CD14-positive monocyte (primary cell): ENCODE data around the gene PCDHGA8. TPM values are rescaled to one million over a fixed set of nuclear protein-coding genes. Genes with fewer than 3 reads are reported as not detected.

Experiments
- DNase-seq, 3 donors: peaks; one replicate each; pipeline ENCODE4 v3.0.0-alpha.2; 2011 to 2022
- H2AFZ ChIP-seq: 2 replicates; pipeline ENCODE4 v1.6.0; 2012; ENCODE audit warnings: mild to moderate bottlenecking, low read depth, low read length, inconsistent platforms; ENCODE audit not compliant: insufficient read depth, poor library complexity, severe bottlenecking
- H3K27ac ChIP-seq, 2 donors: 1 replicate in 1 of 2; 2 replicates in 1 of 2; pipeline ENCODE4 v1.5.1; 2012 to 2013; ENCODE audit warnings: low read length in 2 of 2, control low read depth in 1 of 2, inconsistent platforms in 1 of 2, low read depth in 1 of 2, mild to moderate bottlenecking in 1 of 2
- H3K27me3 ChIP-seq, 2 donors: one replicate each; pipeline versions ENCODE4 v1.6.0 to v1.6.1; 2011 to 2013; ENCODE audit warnings: low read length in 2 of 2; ENCODE audit not compliant: control insufficient read depth in 2 of 2, insufficient read depth in 2 of 2
- H3K36me3 ChIP-seq, 2 donors: replicated peaks in 1 of 2; 1 replicate in 1 of 2; 2 replicates in 1 of 2; pipeline versions ENCODE4 v1.5.1 to v1.6.1; 2012 to 2013; ENCODE audit warnings: low read length in 2 of 2, control low read depth in 1 of 2, inconsistent platforms in 1 of 2, mild to moderate bottlenecking in 1 of 2; ENCODE audit not compliant: insufficient read depth in 2 of 2, control insufficient read depth in 1 of 2
- H3K4me1 ChIP-seq, 2 donors: 1 replicate in 1 of 2; 2 replicates in 1 of 2; pipeline versions ENCODE4 v1.5.1 to v1.6.1; 2012 to 2013; ENCODE audit warnings: low read length in 2 of 2, control low read depth in 1 of 2, inconsistent platforms in 1 of 2, mild to moderate bottlenecking in 1 of 2, moderate library complexity in 1 of 2; ENCODE audit not compliant: insufficient read depth in 2 of 2, control insufficient read depth in 1 of 2
- H3K4me2 ChIP-seq: replicated peaks from 2 replicates; pipeline ENCODE3; 2012; ENCODE audit warnings: low read length, moderate library complexity, mild to moderate bottlenecking; ENCODE audit not compliant: poor library complexity, severe bottlenecking; ENCODE audit errors: extremely low read depth
- H3K4me3 ChIP-seq, 3 experiments: fragments of 200-600 bp in 1 of 3; sonication (generic) in 1 of 3; replicated peaks in 1 of 3; 1 replicate in 2 of 3; 2 replicates in 1 of 3; pipeline ENCODE4 v1.5.1; 2011 to 2013; ENCODE audit warnings: low read length in 3 of 3, mild to moderate bottlenecking in 3 of 3, control low read depth in 2 of 3, low read depth in 2 of 3, inconsistent platforms in 1 of 3, moderate library complexity in 1 of 3
- H3K79me2 ChIP-seq: 2 replicates; pipeline ENCODE4 v1.6.0; 2012; ENCODE audit warnings: mild to moderate bottlenecking, control low read depth, inconsistent platforms, low read length, moderate library complexity; ENCODE audit not compliant: insufficient read depth
- H3K9ac ChIP-seq: 2 replicates; pipeline ENCODE4 v1.6.0; 2017; ENCODE audit warnings: low read length, mild to moderate bottlenecking; ENCODE audit not compliant: insufficient read depth, poor library complexity, severe bottlenecking
- H3K9me3 ChIP-seq, 2 donors: replicated peaks in 1 of 2; 1 replicate in 1 of 2; 2 replicates in 1 of 2; pipeline versions ENCODE4 v1.5.1 to v1.6.1; 2012 to 2013; ENCODE audit warnings: low read length in 2 of 2, control low read depth in 1 of 2; ENCODE audit not compliant: control insufficient read depth in 1 of 2, insufficient read depth in 1 of 2
- H4K20me1 ChIP-seq: 2 replicates; pipeline ENCODE4 v1.6.0; 2012; ENCODE audit warnings: mild to moderate bottlenecking, low read length, control low read depth, moderate library complexity; ENCODE audit not compliant: insufficient read depth
- H3K27ac Mint-ChIP-seq, 7 donors: one replicate each; pipeline ENCODE4 v1.8.0; 2020; ENCODE audit warnings: mild to moderate bottlenecking in 7 of 7, mixed read lengths in 7 of 7, moderate library complexity in 6 of 7, inconsistent platforms in 2 of 7
- H3K27me3 Mint-ChIP-seq, 3 donors: one replicate each; pipeline ENCODE4 v1.8.0; 2021 to 2022; ENCODE audit warnings: low read depth in 3 of 3, mild to moderate bottlenecking in 3 of 3, mixed read lengths in 3 of 3, moderate library complexity in 3 of 3, inconsistent platforms in 1 of 3
- H3K36me3 Mint-ChIP-seq, 2 donors: one replicate each; pipeline ENCODE4 v1.8.0; 2020; ENCODE audit warnings: mixed read lengths in 2 of 2, inconsistent platforms in 1 of 2, mild to moderate bottlenecking in 1 of 2
- H3K4me1 Mint-ChIP-seq: one replicate; pipeline ENCODE4 v1.8.0; 2020; ENCODE audit warnings: mild to moderate bottlenecking, mixed read lengths
- H3K4me3 Mint-ChIP-seq, 2 donors: one replicate each; pipeline ENCODE4 v1.8.0; 2020; ENCODE audit warnings: mild to moderate bottlenecking in 2 of 2, mixed read lengths in 2 of 2, moderate library complexity in 1 of 2
- H3K9me3 Mint-ChIP-seq, 7 donors: one replicate each; pipeline ENCODE4 v1.8.0; 2020 to 2022; ENCODE audit warnings: mixed read lengths in 7 of 7, mild to moderate bottlenecking in 6 of 7, moderate library complexity in 6 of 7, inconsistent platforms in 2 of 7
- WGBS: methylation state at CpG from one replicate; pipeline ENCODE4 v1.1.5; 2013; ENCODE audit warnings: missing lambda C conversion rate; ENCODE audit not compliant: insufficient coverage; 5-methylcytosine and 5-hydroxymethylcytosine counted together
- intact Hi-C, 2 donors: fragments of 100-400 bp; cut with micrococcal nuclease; formaldehyde crosslinking; loops; one replicate each; pipeline versions ENCODE4 v1.15.0 to v1.15.1; 2023
- polyA plus RNA-seq, 3 donors: library from polyadenylated mRNA; depleted of rRNA in 1 of 3; unstranded in 2 of 3; stranded (reverse) in 1 of 3; fragments of 300-500 nt in 2 of 3; fragments of >200 nt in 1 of 3; fragmentation: Illumina TruSeq in 2 of 3; gene quantifications; 1 replicate in 2 of 3; 2 replicates in 1 of 3; pipeline ENCODE4 v1.2.3, GENCODE V29; 2012 to 2021
- TF ChIP-seq, protein P1 (sequence below): fragments of 200-600 bp; IDR thresholded peaks from one replicate; pipeline ENCODE4 v1.8.0; 2022; ENCODE audit warnings: antibody characterized with exemption, mild to moderate bottlenecking

The PCDHGA8 gene
- polyA plus RNA-seq, 3 donors, result not detected

DNA sequence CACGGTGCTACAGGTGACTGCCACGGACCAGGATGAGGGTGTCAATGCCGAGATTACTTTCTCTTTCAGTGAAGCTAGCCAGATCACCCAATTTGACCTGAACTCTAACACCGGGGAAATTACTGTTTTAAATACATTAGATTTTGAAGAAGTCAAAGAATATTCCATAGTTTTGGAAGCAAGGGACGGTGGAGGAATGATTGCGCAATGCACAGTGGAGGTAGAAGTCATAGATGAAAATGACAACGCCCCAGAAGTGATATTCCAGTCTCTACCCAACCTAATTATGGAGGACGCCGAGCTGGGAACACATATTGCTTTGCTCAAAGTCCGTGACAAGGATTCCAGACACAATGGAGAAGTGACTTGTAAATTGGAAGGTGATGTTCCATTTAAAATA lies 3.8 kb upstream of the PCDHGA8 start:
- no peak overlapping the region for H3K4me2 ChIP-seq
- TF ChIP-seq, protein P1, sequence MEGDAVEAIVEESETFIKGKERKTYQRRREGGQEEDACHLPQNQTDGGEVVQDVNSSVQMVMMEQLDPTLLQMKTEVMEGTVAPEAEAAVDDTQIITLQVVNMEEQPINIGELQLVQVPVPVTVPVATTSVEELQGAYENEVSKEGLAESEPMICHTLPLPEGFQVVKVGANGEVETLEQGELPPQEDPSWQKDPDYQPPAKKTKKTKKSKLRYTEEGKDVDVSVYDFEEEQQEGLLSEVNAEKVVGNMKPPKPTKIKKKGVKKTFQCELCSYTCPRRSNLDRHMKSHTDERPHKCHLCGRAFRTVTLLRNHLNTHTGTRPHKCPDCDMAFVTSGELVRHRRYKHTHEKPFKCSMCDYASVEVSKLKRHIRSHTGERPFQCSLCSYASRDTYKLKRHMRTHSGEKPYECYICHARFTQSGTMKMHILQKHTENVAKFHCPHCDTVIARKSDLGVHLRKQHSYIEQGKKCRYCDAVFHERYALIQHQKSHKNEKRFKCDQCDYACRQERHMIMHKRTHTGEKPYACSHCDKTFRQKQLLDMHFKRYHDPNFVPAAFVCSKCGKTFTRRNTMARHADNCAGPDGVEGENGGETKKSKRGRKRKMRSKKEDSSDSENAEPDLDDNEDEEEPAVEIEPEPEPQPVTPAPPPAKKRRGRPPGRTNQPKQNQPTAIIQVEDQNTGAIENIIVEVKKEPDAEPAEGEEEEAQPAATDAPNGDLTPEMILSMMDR, result no peak
- intact Hi-C loops, result no loop called here
- H3K4me3 ChIP-seq, result no peak overlapping the region
- Mint-ChIP-seq H3K9me3 (peaks cover 40 to 81% (median 64%) of the 10 kb centered on the region in 7 donors), H3K4me3 (peak overlapping the region in 1 of 2 donors; percentile 63), H3K27me3 (peaks cover 45 to 79% (median 77%) of the 10 kb centered on the region in 3 donors), H3K4me1 (peaks cover 5% of the 10 kb centered on the region), H3K27ac (no peak overlapping the region), H3K36me3 (peaks cover 7 to 13% of the 10 kb centered on the region in 2 donors)
- peaks cover 50 to 95% of the 10 kb centered on the region in 2 donors for H3K9me3 ChIP-seq
- H4K20me1 ChIP-seq, result no peaks in the 10 kb centered on the region
- H3K9ac ChIP-seq, result no peak overlapping the region
- H3K27me3 ChIP-seq, result peaks cover 39 to 96% of the 10 kb centered on the region in 2 donors
- H3K36me3 ChIP-seq, result no peaks in the 10 kb centered on the region
- H2AFZ ChIP-seq, result no peak overlapping the region
- H3K79me2 ChIP-seq, result no peaks in the 10 kb centered on the region
- no peak overlapping the region for H3K27ac ChIP-seq
- DNase-seq, result no peak
- WGBS, result no CpG with 5 or more reads among the region's 10 CpGs
- H3K4me1 ChIP-seq, result no peaks in the 10 kb centered on the region

DNA sequence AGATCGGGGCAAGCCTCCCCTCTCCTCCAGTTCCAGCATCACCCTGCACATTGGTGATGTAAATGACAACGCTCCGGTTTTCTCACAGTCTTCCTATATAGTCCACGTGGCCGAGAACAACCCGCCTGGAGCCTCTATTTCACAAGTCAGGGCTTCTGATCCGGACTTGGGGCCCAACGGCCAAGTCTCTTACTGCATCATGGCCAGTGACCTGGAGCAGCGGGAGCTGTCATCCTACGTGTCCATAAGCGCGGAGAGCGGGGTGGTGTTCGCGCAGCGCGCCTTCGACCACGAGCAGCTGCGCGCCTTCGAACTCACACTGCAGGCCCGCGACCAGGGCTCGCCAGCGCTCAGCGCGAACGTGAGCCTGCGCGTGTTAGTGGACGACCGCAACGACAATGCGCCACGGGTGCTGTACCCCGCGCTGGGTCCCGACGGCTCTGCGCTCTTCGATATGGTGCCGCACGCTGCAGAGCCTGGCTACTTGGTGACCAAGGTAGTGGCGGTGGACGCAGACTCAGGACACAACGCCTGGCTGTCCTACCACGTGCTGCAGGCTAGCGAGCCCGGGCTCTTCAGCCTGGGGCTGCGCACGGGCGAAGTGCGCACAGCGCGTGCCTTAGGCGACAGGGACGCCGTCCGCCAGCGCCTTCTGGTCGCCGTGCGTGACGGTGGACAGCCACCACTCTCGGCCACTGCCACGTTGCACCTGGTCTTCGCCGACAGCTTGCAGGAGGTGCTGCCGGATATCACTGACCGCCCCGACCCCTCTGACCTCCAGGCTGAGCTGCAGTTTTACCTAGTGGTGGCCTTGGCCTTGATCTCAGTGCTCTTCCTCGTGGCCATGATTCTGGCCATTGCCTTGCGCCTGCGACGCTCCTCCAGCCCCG lies 3.0 kb upstream of the PCDHGA8 start:
- Mint-ChIP-seq H3K4me1 (peaks cover 5% of the 10 kb centered on the region), H3K27me3 (peaks cover 51 to 82% (median 77%) of the 10 kb centered on the region in 3 donors), H3K36me3 (peaks cover 7 to 12% of the 10 kb centered on the region in 2 donors), H3K9me3 (peaks cover 43 to 81% (median 64%) of the 10 kb centered on the region in 7 donors), H3K4me3 (peak overlapping the region; percentile 1 to 75), H3K27ac (no peak overlapping the region)
- Histone ChIP-seq H3K4me3 (no peak overlapping the region), H3K4me2 (no peak overlapping the region), H3K4me1 (no peaks in the 10 kb centered on the region), H3K27me3 (peaks cover 40 to 96% of the 10 kb centered on the region in 2 donors), H2AFZ (no peak overlapping the region), H3K79me2 (no peaks in the 10 kb centered on the region), H3K27ac (no peak overlapping the region), H3K9me3 (peaks cover 52 to 96% of the 10 kb centered on the region in 2 donors), H3K9ac (no peak overlapping the region), H4K20me1 (no peaks in the 10 kb centered on the region), H3K36me3 (no peaks in the 10 kb centered on the region)
- WGBS, result 37% methylated on average over 77 of the region's 77 CpGs
- DNase-seq, result no peak
- TF ChIP-seq, protein P1, result no peak
- intact Hi-C loops, result no loop called here
